22Rv1 (cell line): ENCODE data around the gene ADCY1.

Experiments used
- CTCF ChIP-seq: fragments of 450-650 bp; IDR thresholded peaks from 2 replicates; pipeline ENCODE4 v1.5.1; 2017; ENCODE audit warnings: mild to moderate bottlenecking
- ZFX ChIP-seq: fragments of 450-650 bp; IDR thresholded peaks from 2 replicates; pipeline ENCODE4 v1.6.1; 2017; ENCODE audit warnings: antibody characterized with exemption, borderline replicate concordance

DNA sequence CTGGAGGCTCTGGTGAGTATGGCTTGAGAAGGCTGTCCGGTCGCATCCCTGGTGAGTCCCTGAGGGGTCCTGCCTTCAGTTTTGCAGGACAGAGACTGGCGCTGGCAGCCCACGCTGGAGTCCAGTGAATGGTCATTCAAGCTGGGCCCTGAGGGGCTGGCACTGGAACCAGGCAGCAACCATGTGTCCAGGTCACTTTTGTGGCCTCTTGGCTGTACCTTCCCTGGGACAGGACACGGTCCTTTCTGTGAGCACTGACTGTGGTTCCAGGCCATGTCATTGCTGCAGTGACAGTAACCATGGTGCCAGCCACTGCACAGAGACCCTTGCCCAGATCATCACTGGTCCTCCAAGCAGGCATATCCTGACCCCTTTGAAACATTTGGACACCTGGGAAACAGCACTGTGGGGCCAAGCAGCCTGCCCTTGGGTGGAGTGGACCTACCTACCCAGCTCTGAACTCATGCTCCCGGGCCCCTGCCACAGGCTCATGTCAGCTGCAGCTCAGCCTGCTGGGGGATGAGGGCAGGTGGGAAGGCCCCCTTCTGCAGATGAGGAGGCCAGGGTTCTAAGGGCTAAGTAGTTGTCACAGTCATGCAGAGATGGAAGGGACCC, 72.1 kb downstream of the ADCY1 start:
- TF ChIP-seq CTCF (no peak), ZFX (no peak)
